Measurements from ENCODE around the gene ZBTB20.
A peak's percentile ranks its signal among the peaks of the same experiment; 100 is the strongest.
"Not testable (repeated sequence)": the region's sequence is repeated elsewhere in the genome, so short reads cannot be mapped to it uniquely, and the experiment has no call there.

Gene ZBTB20

DNA sequence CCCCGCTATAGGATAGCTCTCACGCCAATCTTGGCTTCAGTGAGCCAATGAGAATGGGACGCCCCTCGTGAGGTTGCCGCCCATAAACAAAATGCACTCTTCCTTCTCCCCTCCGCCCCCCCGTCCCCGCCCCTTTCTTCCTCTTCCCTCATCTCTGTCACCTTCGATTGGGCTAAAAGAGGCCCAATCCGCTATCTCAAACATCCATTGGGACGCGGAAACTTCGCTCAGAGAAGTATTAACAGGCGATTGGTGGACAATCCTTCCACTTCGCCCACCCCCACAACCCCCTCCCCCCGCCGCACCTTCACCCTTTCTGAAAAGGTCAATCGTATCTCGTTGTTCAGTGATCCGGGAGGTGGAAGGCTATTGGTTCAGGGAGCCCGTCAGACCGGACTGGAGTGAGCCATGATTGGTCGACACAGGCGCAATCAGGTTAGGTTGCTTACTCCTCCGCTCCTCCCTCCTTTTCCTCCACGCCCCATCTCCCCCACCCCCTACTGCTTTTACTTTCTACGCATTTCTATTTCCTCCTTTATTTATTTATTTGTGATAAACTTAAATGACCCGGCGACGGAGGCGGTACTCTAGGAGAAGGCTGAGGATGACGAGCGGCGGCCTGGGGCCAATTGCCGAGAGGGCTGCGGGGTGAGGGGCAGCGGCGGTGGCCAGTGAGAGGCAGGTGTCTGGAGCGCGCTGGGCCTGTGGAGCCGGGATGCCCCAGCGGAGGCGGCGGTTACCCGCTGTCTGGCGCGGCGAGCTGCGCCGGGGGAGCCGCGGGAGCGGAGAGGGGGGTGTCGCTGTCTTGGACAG is 447 bp upstream of the ZBTB20 start:
- ATAC-seq (peak; percentile 88), DNase-seq (peak; percentile 92)

DNA sequence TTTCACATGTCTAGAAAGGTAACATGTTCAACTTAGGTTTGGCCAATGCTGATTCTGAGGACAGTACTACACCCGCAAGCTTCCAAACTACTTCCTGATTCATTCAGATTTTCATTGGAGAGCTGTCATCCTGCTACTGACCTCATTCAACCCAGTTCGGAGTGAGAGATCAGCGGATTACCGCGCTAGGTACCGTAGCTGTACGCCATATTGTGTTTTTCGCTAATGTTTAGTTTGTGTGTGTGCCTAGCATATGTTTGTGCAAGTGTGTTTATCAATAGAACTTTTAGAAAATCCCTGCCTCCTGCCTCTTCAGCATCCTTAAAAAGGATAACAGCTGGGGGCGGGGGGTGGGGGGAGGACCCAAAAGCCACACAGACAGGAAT is 1.1 kb downstream of the ZBTB20 start:
- DNase-seq: peak; percentile 44
- no peak for ATAC-seq

DNA sequence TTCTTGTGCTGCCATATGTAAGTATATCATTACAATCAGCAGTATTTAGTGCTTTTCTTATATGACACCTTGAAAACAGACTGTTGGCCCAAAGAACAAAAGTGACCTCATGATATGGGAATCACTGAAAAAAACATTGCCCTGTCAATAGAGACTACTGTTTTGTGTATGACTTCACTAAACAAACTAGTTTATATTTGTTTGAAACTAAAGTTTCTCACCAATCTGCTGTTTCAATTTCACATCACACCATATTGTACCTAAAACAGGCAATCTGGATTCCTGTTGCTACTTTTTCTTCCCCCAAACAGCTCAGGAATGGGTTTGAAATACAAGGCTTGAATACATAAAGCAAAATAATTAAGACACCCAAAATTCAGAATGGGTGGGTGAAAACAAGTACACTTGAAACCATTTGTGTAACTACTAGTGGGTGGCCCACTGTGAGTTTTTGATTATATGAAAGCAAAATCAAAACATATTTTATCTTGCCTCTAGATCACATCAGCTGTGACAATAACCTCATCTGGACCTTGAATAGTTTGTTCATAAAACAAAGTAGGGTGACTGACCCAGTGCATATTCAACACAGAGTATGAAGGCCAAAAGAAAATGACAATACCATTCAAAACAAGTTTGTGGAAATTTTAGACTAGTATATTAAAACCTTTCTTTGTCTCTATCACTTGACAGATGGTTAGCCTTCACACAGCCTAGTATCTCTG is 5.9 kb downstream of the ZBTB20 start:
- ATAC-seq: no peak
- DNase-seq: no peak

DNA sequence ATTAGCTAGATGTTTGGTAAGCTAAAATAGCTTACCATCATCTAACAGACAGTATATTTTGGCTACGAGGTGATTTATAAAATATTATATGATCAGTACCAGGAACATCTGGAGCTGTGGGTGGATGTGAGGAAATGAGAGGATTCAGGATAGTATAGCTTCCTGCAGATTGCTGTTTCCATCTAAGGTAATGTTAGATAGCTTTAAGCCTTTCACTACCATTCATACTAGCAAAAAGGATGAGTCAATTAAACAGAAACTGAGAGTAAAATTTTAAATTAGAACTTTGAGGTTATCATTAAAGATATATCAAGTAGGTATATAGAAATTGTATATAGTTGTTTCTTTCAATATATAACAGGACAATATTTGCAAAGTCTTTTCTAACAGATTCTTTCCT is 8.0 kb downstream of the ZBTB20 start:
- no peak for ATAC-seq
- no peak for DNase-seq

DNA sequence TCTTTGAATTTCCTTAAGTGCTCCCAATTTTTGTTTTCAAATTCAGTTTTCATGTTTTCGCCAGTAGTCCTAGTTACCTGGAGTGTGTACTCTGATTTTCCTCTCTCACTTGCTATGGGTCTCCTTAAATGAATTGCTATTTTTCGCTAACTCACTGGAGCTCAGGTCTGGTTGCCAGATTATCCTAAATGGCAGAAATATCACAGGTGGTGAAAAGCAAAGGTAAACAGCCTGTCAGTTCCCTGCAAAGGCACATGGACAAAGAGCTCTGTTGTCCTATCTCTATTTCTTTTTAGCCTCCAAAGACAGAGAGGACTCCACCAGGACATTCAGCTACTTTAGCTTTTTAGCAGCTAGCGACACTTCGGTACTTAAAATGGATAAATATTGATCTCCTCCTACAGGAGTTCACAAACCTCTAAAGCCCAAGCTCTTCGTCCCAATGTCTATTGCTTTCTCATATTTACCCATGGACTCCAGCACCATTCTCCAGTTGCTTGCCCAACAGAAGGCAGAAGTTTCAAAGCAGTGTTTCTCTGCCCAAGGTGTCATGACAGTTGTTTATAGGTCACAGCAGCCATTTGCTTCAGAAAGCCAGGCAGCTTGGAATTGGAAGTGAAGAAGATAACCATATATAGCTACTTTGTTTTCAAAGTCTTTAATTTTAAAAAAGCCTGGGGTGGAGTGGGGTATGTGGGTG is 12.3 kb downstream of the ZBTB20 start:
- ATAC-seq (no peak), DNase-seq (no peak)

DNA sequence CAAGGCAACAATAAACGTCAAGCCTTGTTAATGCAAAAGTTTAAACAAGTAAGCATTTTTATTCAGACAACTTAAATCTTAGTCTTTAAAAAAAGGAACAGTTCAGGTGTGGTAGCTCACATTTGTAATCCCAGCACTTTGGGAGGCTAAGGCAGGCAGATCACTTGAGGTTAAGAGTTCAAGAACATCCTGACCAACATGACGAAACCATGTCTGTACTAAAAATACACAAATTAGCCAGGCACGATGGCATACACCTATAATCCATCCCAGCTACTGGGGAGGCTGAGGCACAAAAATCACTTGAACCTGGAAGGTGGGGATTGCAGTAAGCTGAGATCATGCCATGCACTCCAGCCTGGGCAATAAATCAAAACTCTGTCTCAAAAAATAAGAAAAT is 19.9 kb downstream of the ZBTB20 start:
- no peak for ATAC-seq
- DNase-seq: no peak

DNA sequence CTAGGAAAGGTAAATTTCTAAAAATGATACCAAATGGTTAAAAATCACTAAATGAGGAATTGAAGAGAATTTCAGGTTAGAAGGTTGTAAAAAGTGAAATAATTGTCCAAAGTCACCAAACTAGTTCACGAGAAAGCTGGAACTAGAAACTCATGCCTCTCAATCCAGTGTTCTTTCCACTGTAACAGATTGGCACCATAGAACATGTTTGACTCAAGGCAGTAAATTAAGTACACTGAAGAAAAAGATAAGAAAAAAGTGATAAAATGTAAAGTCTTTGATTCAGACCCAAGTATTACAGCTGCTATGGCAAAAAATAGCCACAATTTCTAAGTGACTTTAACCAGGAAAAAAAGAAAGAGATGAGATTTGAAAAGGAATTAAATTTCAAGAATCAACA is 26.5 kb downstream of the ZBTB20 start:
- ATAC-seq: no peak

DNA sequence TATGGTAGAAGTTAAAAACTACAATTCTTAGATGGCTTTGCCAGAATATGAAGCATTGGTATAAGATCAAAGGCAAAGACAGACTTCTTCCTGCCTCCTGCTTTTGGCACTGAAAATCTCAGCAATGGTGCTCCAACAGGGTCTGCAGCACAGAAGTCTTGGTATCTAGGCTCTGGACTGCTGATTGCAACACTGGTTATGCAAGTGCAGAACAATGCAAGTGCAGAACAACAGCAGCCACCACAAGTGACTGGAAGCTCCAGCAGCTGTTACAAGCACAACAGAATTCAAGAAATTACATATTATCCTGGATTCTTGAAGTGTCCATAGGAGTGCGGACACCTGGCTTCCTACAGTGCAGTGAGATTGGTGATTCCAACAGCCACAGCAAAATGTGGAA is 33.7 kb downstream of the ZBTB20 start:
- DNase-seq: no peak
- ATAC-seq: no peak

More for the DNA sequence above, 26.5 kb downstream of the ZBTB20 start:
- DNase-seq: no peak

DNA sequence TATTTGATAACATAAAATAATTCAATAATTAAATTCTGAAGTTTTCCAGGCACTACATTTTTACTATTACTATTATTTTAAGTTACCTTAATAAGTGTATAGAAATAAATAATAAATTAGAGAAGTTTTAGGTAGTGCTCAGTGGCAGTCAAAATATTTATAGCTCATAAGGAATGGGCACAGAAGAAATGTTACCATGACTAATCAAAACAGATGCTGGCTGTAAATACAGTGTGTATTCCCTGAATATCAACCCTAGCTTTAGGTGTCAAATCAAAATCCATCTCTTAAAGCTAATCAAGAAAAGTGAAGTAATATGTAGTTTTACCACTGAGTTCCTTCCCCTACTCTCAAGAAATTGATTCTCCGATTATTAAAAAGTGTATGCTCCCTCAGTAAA is 35.5 kb downstream of the ZBTB20 start:
- DNase-seq: no peak
- ATAC-seq: no peak

DNA sequence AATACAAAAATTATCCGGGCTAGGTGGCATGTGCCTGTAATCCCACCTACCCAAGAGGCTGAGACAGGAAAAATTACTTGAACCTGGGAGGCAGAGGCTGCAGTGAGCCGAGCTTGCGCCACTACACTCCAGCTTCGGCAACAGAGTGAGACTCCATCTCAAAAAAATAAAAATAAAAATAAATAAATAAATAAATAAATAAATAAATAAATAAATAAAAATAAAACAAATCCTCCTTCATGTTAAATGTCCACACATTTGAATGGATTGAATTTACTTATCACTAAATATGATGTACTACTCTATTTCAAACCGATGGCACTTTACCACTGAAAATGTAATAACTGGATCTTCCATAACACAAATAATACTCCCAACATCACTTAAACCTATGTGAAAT is 36.3 kb downstream of the ZBTB20 start:
- DNase-seq (no peak), ATAC-seq (no peak)

DNA sequence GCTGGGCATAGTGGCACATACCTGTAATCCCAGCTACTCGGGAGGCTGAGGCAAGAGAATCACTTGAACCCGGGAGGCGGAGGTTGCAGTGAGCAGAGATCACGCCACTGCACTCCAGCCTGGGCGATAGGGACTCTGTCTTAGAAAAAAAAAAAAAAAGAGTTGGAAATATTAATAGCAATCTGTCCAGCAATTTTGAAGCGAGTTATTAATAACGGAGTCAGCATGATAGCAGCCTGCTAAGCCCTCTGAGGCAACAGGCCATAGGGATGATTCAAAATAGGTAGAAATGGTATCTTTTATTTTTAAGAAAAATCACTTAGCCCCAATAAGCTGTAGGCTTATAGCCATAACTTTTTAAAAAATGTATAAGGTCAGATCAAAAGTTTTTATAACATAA is 37.0 kb downstream of the ZBTB20 start:
- DNase-seq, ATAC-seq: not testable (repeated sequence)

DNA sequence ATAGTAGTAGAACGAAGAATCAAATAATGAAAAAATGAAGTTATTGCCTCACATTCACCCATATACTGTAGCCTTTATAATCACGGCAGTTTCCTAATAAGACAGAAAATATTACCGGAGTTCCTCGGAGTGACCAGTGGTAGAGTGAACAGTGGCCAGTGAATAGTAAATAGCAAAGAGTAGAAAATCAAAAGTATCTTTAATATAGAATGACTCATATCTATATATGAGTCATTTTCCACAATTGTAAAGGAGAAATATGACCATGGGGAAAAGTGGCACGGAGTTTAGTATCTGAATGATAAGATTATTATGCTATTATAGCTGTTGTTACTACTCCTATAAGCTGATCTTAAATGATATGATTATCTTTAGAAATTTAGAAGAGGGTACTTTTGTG is 38.5 kb downstream of the ZBTB20 start:
- DNase-seq: no peak
- ATAC-seq: no peak

DNA sequence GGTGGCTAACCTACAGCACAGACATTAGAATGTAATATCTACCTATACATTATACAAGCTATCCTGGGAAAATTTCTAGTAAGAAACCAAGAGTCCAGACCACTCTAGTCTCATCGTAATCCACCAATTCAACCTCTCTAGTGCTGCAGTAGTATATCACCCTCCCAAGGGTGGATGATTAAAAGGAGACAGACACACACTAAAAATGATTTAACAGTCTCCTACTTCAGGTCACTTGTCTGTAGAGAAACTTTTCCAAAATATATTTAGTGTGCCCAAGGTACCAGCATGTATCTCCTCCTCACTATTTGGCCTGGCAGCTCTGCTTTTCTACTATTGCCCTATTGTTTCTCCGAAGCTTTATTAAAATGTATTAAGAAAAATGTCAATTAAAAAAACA is 45.0 kb downstream of the ZBTB20 start:
- DNase-seq: no peak
- ATAC-seq: no peak

DNA sequence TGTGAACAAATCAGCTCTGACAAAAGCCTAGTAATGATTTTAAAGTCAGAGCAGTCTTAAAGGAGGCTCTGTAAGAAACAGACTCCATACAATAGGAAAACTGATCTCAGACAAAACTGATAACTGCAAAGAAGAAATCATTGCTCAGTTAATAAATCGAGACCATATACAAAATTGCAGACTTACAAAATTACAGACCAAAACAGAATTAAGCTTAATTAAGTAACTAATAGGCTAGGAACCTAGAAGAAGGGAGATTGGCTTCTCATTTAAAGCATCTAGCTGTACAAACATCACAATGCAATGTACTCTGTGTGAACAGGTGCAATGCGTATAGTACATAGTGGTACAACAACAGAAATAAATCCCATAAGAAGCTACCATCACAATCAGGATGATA is 46.3 kb downstream of the ZBTB20 start:
- no peak for ATAC-seq

DNA sequence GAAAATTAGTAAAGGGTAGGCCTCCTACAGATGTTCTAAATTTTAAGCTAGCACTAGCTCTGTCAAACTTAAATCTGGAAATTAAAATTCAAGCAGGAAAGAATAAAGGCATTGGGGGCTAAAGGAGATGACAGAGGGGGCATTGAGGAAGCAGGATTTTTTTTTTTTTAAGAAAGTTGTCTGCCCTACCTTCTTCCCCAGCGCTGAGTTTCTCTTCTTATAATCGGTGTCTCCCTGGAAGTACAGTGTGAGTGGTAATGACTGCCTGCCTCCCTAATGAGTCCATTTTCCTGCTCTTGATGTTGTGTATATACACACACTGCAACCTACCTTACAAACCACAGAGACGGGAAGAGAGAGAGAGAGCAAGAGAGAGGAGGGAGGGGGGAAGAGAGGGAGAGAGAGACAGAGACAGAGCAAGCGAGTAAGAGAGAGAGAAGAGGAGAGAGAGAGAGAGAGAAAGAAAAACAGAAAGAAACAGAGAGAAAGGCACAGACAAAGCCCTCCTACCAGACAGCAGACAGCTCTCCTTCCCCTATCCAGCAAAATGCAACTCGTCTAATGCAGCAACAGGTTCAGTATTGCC is 47.0 kb downstream of the ZBTB20 start:
- no peak for DNase-seq
- peak; percentile 85 for ATAC-seq

More for the DNA sequence above, 46.3 kb downstream of the ZBTB20 start:
- DNase-seq: no peak

DNA sequence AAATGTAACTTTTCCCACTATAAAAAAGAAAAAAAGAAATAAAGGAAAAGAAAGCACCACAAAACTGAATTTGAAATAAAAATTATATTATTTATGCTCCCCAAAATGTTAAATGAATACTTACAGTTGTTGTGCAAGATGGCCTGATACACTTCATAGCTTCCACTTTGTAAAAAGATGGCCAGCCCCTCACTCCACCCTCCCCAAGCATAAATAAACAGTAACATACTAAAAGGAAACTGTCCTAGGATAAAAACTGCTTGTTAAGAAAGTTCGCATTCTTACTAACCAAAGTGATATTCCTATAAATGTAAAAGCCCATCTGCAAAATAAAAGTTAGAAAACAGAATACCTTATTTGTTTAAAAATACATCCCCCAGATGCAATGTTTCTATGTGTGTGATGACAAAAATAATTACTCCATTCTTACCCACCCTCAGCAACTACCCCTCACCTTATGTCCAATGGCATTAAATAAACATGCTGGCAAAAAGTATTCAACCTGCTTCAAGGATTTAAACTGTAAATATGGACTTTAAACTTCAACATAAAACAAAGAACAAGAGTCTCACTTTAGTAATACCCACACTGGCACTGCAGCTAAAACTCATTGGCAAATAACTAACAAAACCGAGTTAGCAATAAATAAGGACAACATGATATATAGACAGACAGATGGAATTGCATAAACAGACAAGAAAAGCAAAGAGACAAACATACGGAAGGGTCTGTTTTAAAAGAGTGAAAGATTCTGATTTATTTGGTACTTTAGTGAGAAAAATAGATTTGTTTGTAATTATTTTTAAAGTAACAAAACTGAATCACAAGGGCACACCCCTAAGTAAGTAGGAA is 47.7 kb downstream of the ZBTB20 start:
- no peak for ATAC-seq
- no peak for DNase-seq

DNA sequence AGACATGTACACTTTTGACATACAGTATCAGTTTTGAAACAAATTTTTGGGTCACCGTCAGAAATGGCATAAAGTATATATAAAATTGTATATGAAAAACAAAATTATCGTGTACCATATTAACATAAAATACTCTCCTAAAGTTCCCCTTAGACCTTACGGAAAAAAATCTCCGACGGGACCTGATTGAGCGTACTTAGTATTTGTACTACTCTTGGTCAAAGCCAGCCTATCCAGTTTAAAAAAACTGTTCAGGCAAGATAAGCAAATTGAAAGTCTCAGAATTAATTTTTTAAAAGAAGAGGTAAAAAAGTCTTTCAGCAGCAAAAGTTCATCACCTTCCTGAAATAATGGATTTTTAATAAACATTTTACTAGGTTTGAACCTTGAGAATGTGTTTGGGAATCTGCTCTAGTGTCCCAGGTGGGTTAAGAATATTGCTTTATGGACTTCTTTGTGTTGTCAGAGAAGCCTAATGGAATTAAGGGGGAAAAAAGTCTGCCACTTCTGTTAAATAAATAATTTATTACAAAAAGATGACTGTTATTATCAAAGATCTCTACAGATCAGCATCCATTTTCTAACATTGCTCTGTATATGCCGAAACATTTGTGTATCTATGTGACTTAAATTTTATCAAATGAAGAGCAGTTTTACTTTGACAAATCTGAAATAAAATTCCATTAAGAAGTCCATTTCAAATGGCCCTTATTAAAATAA is 48.6 kb downstream of the ZBTB20 start:
- ATAC-seq (no peak), DNase-seq (no peak)

DNA sequence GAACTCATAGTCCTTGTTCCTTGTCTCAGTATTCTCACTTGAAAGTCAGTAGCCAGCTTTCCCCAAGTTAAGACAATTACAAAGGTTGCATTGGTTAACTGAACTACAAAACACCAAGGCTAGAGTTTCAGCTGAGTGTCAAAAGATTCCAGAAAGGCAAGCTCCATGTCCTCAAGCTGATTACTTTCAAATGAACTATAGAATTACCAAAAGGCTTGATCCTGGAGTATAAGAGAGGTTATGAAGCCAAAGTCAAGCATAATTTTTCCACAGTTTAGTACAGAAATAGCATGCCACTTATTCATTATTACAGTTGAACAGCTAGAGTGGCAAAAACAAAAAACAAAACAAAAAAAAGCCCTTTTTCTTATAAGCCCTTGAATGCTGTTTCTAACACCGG is 51.9 kb downstream of the ZBTB20 start:
- DNase-seq (no peak), ATAC-seq (no peak)

DNA sequence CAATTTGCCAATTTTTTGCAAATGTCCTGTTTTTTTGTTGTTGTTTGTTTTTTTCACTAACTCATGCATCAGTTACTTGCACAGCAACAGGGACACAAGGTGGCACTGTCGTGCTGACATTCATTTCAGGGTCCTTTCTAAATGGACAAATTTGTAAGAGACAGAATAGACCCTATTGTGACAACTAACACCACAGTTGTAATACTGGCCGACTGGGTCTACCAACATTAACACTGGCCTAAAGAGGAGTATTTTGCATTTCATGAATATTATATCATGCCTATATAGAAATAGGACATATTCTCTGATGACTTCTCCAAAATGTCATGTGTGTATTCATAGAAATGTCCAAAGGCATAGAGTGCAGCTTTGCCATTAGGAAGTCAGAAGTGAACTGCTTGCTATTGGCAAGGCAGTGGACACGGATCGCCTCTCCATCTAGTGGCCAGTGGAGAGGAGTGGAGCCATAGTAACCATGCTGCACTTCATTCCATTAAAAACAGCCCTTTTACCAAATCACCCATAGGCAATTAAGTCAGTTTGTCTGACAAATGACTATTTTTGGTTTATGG is 54.8 kb downstream of the ZBTB20 start:
- ATAC-seq: no peak
- peak; percentile 58 for DNase-seq

DNA sequence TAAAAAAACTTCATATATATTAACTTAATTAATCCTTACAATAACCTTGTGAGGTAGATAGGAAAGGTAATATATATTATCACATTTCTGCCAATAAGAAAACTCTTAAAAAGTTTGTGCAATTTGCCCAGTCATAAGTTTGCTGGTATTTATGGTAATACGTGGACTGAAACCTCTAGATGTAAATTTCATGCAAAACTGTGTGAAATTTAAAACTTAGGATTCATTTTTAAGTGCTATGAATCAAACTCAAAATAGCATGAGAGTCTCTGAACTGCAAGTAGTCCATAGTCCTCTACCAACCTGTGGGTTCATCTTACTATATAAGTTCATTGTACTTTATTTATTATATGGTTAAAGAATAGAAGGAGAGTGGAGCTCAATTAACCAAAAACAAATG is 56.4 kb downstream of the ZBTB20 start:
- DNase-seq (no peak), ATAC-seq (no peak)

DNA sequence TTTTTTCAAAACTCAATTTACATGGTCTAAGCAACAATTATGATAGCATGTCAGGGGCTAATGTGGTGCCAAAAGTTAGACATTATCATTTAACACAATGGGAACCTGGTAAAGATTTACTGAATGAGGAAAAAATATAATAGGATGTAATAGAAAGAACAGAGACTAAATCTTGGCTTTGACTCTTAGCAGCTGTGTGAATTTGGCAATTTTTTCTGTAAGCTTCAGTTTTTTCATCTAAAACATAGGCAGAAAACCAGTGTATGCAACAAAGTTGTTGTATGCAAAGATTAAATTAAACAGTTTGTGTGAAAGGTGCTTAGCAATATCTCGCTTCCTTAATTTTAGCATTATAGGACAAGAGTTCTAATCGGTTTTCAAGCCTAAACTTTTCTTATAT is 57.6 kb downstream of the ZBTB20 start:
- DNase-seq (no peak), ATAC-seq (no peak)

Data from stimulated activated naive CD8-positive, alpha-beta T cell treated with anti-CD3 and anti-CD28 coated beads, Interleukin-15, Interleukin-2, amounts not matched to agents 100 U/mL and 50 U/mL, for 24 hours (primary cell).